ENCODE data around the gene SMIM36. TPM values are rescaled to one million over a fixed set of nuclear protein-coding genes. Genes with fewer than 3 reads are reported as not detected.

Gene SMIM36
- total and polyA plus RNA-seq, 2 of the 8 experiments (the other 6 are each of a cell fraction or from before 2014, with no cell fraction given) = not detected

GRCh38 chr17:55540414-55541091 is 29.3 kb upstream of the SMIM36 start (continued):
- TF ChIP-seq, protein P1, sequence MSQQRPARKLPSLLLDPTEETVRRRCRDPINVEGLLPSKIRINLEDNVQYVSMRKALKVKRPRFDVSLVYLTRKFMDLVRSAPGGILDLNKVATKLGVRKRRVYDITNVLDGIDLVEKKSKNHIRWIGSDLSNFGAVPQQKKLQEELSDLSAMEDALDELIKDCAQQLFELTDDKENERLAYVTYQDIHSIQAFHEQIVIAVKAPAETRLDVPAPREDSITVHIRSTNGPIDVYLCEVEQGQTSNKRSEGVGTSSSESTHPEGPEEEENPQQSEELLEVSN (IDR thresholded peaks at IDR 0.05) = no peak
- TF ChIP-seq RXRA (IDR thresholded peaks at IDR 0.05; ENCODE audit: insufficient read depth, low read depth, low read length) = no peak
- no peak for TF ChIP-seq PHF8 (conservative IDR thresholded peaks at IDR 0.05; ENCODE audit: low read depth, low read length)
- TF ChIP-seq CBX8 (IDR thresholded peaks at IDR 0.05; ENCODE audit: borderline replicate concordance, low read depth, low read length) = no peak
- TF ChIP-seq TBP (IDR thresholded peaks at IDR 0.05; ENCODE audit: low read depth, low read length) = no peak
- no peak for TF ChIP-seq POLR2A (IDR thresholded peaks at IDR 0.05; ENCODE audit: control extremely low read depth in 1 of 2, low read depth in 2 of 2, low read length in 2 of 2)
- TF ChIP-seq MAX (IDR thresholded peaks at IDR 0.05) = no peak
- TF ChIP-seq NANOG (IDR thresholded peaks at IDR 0.05; ENCODE audit: insufficient read depth, low read depth, low read length, poor library complexity, severe bottlenecking) = no peak

Data from H1 (cell line).